Suprapubic skin (tissue), 4 donors: Measurements from ENCODE around the gene NRDE2. TPM values are rescaled to one million over a fixed set of nuclear protein-coding genes. Genes with fewer than 3 reads are reported as not detected.

Source experiments
- total RNA-seq, 4 donors: library from RNA; depleted of rRNA; stranded (reverse); fragments of >200 nt; gene quantifications; one replicate each; pipeline ENCODE4 v1.1.0, GENCODE V29; 2016

Gene NRDE2
- total RNA-seq, 4 donors from 2014 or later, result 8.8 to 22.4 (median 14.6) TPM

Other genes with a start within 250 kb of the NRDE2 start
- gene PSMC1, start 75.4 kb downstream of the NRDE2 start, total RNA-seq, result 100 to 1,000 TPM in 2 of 4 donors, 10 to 100 TPM in 2; 48.9 to 120 (median 86.0) TPM
- gene CALM1, start 65.1 kb upstream of the NRDE2 start, total RNA-seq, result 100 to 1,000 TPM; 258 to 369 (median 300) TPM